GM23338 (cell line): Measurements from ENCODE around the gene KCNK5. TPM values are rescaled to one million over a fixed set of nuclear protein-coding genes. Genes with fewer than 3 reads are reported as not detected.
A peak's percentile ranks its signal among the peaks of the same experiment; 100 is the strongest.

Experiments
- ATAC-seq: fragments of 200-7000 bp; cut with Tn5 transposase; 3 replicates; pipeline ENCODE4 v1.9.1; 2020
- DNase-seq: peaks from one replicate; pipeline ENCODE4 v3.0.0-alpha.2; 2015; ENCODE audit warnings: low spot score
- H2AFZ ChIP-seq: fragments of 200-600 bp; sonication (generic); 2 replicates; pipeline ENCODE4 v1.8.0; 2016; ENCODE audit warnings: antibody characterized with exemption, mild to moderate bottlenecking, moderate library complexity
- H3F3A ChIP-seq: fragments of 200-600 bp; sonication (generic); replicated peaks from 2 replicates; pipeline ENCODE4 v1.8.0; 2017; ENCODE audit warnings: antibody characterized with exemption, mixed run types, low read depth
- H3K27ac ChIP-seq: fragments of 200-600 bp; sonication (generic); 2 replicates; pipeline ENCODE4 v1.6.1; 2016; ENCODE audit warnings: low read depth
- H3K27me3 ChIP-seq: fragments of 200-600 bp; sonication (generic); 2 replicates; pipeline ENCODE4 v1.8.0; 2016; ENCODE audit warnings: mild to moderate bottlenecking, mixed run types, moderate library complexity; ENCODE audit not compliant: insufficient read depth
- H3K36me3 ChIP-seq: fragments of 200-600 bp; sonication (generic); 2 replicates; pipeline ENCODE4 v1.8.0; 2016; ENCODE audit warnings: mild to moderate bottlenecking; ENCODE audit not compliant: insufficient read depth
- H3K4me1 ChIP-seq: fragments of 200-600 bp; sonication (generic); 2 replicates; pipeline ENCODE4 v1.8.0; 2016; ENCODE audit warnings: mild to moderate bottlenecking, moderate library complexity; ENCODE audit not compliant: insufficient read depth
- H3K4me2 ChIP-seq: fragments of 200-600 bp; sonication (generic); 2 replicates; pipeline ENCODE4 v1.7.1; 2017; ENCODE audit warnings: mixed run types
- H3K4me3 ChIP-seq: fragments of 200-600 bp; sonication (generic); 2 replicates; pipeline ENCODE4 v1.6.1; 2016; ENCODE audit warnings: mixed run types
- H3K79me2 ChIP-seq: fragments of 200-600 bp; sonication (generic); replicated peaks from 2 replicates; pipeline ENCODE4 v1.8.0; 2017; ENCODE audit warnings: mild to moderate bottlenecking; ENCODE audit not compliant: insufficient read depth
- H3K9me2 ChIP-seq: fragments of 200-600 bp; sonication (generic); 2 replicates; pipeline ENCODE4 v1.8.0; 2017; ENCODE audit not compliant: insufficient read depth
- H4K20me1 ChIP-seq: fragments of 200-600 bp; sonication (generic); replicated peaks from 2 replicates; pipeline ENCODE4 v1.8.0; 2017; ENCODE audit warnings: mild to moderate bottlenecking; ENCODE audit not compliant: insufficient read depth
- H3K27ac Mint-ChIP-seq: 2 replicates; pipeline ENCODE4 v1.8.0; 2020; ENCODE audit warnings: inconsistent platforms, mild to moderate bottlenecking, moderate library complexity, mixed read lengths
- H3K27me3 Mint-ChIP-seq: 3 replicates; pipeline ENCODE4 v1.8.0; 2022; ENCODE audit warnings: low read depth, mild to moderate bottlenecking, moderate library complexity, mixed read lengths, inconsistent platforms; ENCODE audit not compliant: insufficient read depth, poor library complexity
- H3K36me3 Mint-ChIP-seq: 3 replicates; pipeline ENCODE4 v1.8.0; 2021; ENCODE audit warnings: low read depth, mild to moderate bottlenecking, inconsistent platforms, moderate library complexity, mixed read lengths
- H3K4me1 Mint-ChIP-seq: 3 replicates; pipeline ENCODE4 v1.8.0; 2020; ENCODE audit warnings: mild to moderate bottlenecking, inconsistent platforms, mixed read lengths
- H3K4me3 Mint-ChIP-seq: 3 replicates; pipeline ENCODE4 v1.8.0; 2021; ENCODE audit warnings: moderate library complexity, mild to moderate bottlenecking, inconsistent platforms, mixed read lengths
- H3K9me3 Mint-ChIP-seq: 3 replicates; pipeline ENCODE4 v1.8.0; 2020; ENCODE audit warnings: moderate library complexity, mild to moderate bottlenecking, inconsistent platforms, mixed read lengths
- CREB1 ChIP-seq: fragments of 250-450 bp; sonication (Bioruptor Pico); IDR thresholded peaks from 2 replicates; pipeline ENCODE4 v1.5.0; 2020; ENCODE audit warnings: low read depth, mild to moderate bottlenecking, moderate library complexity
- CTCF ChIP-seq, 2 experiments: fragments of 200-600 bp in 1 of 2; sonication (generic) in 1 of 2; conservative IDR thresholded peaks; 2 replicates each; pipeline versions ENCODE4 v1.5.1 to v1.6.1; 2016 to 2017; ENCODE audit warnings: antibody characterized with exemption in 2 of 2, low read depth in 2 of 2, mild to moderate bottlenecking in 2 of 2, moderate library complexity in 1 of 2
- ETS1 ChIP-seq: IDR thresholded peaks from 2 replicates; pipeline ENCODE4 v1.6.1; 2016; ENCODE audit warnings: antibody characterized with exemption
- EZH2 ChIP-seq: fragments of 200-600 bp; sonication (generic); IDR thresholded peaks from one replicate; pipeline ENCODE4 v1.8.0; 2017; ENCODE audit warnings: antibody characterized with exemption, mild to moderate bottlenecking, low read depth; ENCODE audit not compliant: unreplicated experiment
- JUNB ChIP-seq: IDR thresholded peaks from one replicate; pipeline ENCODE4 v1.6.1; 2016; ENCODE audit warnings: antibody characterized with exemption; ENCODE audit not compliant: unreplicated experiment
- POLR2AphosphoS5 ChIP-seq: IDR thresholded peaks from 2 replicates; pipeline ENCODE4 v1.6.1; 2016; ENCODE audit warnings: antibody characterized with exemption, low read depth
- ZNF331 ChIP-seq: fragments of 250-450 bp; sonication (Bioruptor Pico); IDR thresholded peaks from 2 replicates; pipeline ENCODE4 v1.5.0; 2020; ENCODE audit warnings: low read depth, mild to moderate bottlenecking, moderate library complexity
- polyA plus RNA-seq: library from polyadenylated mRNA; unstranded; fragments of >200 nt; fragmentation: Nextera tagmentation; extraction: Ambion mirVana; gene quantifications from 2 replicates; pipeline ENCODE4 v1.2.1, GENCODE V29; 2016
- total RNA-seq: library from RNA; depleted of rRNA; stranded (reverse); fragments of >200 nt; shearing (Covaris generic); gene quantifications from 2 replicates; pipeline ENCODE4 v1.2.3, GENCODE V29; 2014

The KCNK5 gene
- total and polyA plus RNA-seq, 2 experiments from 2014 or later: 9.5 to 57.4 TPM

- TF ChIP-seq ETS1: no peak
- no peak for TF ChIP-seq EZH2
- no peak for TF ChIP-seq JUNB
- no peak for TF ChIP-seq ZNF331 (CRISPR knock-in tag)
- TF ChIP-seq CREB1: no peak
Measured at GRCh38 chr6:39274471-39274870, 45.2 kb upstream of the KCNK5 start (continued).

- DNase-seq: peak; percentile 38
- H4K20me1 ChIP-seq: no peaks in the 10 kb centered on the region
- 0 out of 2 replicates have a peak, but pooled peaks cover 2% of the 10 kb centered on the region for H3K36me3 ChIP-seq
- H2AFZ ChIP-seq: peak overlapping the region; percentile 74; the same call in 1 of the 2 replicates
- no peak for TF ChIP-seq POLR2AphosphoS5
- TF ChIP-seq CTCF (conservative IDR thresholded peaks at IDR 0.05; ENCODE audit: low read depth in 2 of 2): 0 out of 4 replicates have a peak, but pooled peaks of 1 of the 2 experiments have one; percentile 0
- Mint-ChIP-seq H3K4me1 (peaks cover 31% of the 10 kb centered on the region), H3K27ac (no peak overlapping the region), H3K9me3 (no peaks in the 10 kb centered on the region; the same call in 2 of the 3 replicates), H3K36me3 (no peaks in the 10 kb centered on the region), H3K27me3 (peaks cover 4% of the 10 kb centered on the region), H3K4me3 (no peak overlapping the region)
- no peak overlapping the region for H3K4me3 ChIP-seq
- H3K27me3 ChIP-seq: no peaks in the 10 kb centered on the region
- no peak overlapping the region for H3K27ac ChIP-seq
- no peaks in the 10 kb centered on the region for H3K79me2 ChIP-seq
- H3F3A ChIP-seq: no peaks in the 10 kb centered on the region
- H3K4me2 ChIP-seq: peak overlapping the region; percentile 15; the same call in 1 of the 2 replicates
- ATAC-seq: peak; percentile 92
- H3K9me2 ChIP-seq: no peaks in the 10 kb centered on the region; the same call in 1 of the 2 replicates
- H3K4me1 ChIP-seq: peaks cover 38% of the 10 kb centered on the region
Measured at GRCh38 chr6:39273406-39273821, 44.1 kb upstream of the KCNK5 start.

- ATAC-seq (no peak), DNase-seq (no peak)
- Mint-ChIP-seq H3K27ac (peak overlapping the region; percentile 24; the same call in 1 of the 2 replicates), H3K27me3 (peaks cover 10% of the 10 kb centered on the region), H3K4me1 (peaks cover 43% of the 10 kb centered on the region), H3K9me3 (no peaks in the 10 kb centered on the region; the same call in 2 of the 3 replicates), H3K36me3 (no peaks in the 10 kb centered on the region), H3K4me3 (no peak overlapping the region)
- no peak overlapping the region for H3K27ac ChIP-seq
- no peaks in the 10 kb centered on the region for H3F3A ChIP-seq
- no peak overlapping the region for H3K4me3 ChIP-seq
- no peaks in the 10 kb centered on the region for H3K9me2 ChIP-seq
- H4K20me1 ChIP-seq: no peaks in the 10 kb centered on the region
- H3K36me3 ChIP-seq: 0 out of 2 replicates have a peak, but pooled peaks cover 2% of the 10 kb centered on the region
- H3K4me2 ChIP-seq: no peak overlapping the region
- TF ChIP-seq ZNF331 (CRISPR knock-in tag) (no peak), CTCF (conservative IDR thresholded peaks at IDR 0.05; ENCODE audit: low read depth in 2 of 2) (no peak), POLR2AphosphoS5 (no peak)
- peaks cover 38% of the 10 kb centered on the region for H3K4me1 ChIP-seq
- H2AFZ ChIP-seq: no peak overlapping the region
- H3K79me2 ChIP-seq: no peaks in the 10 kb centered on the region
- no peaks in the 10 kb centered on the region for H3K27me3 ChIP-seq
Measured at GRCh38 chr6:39269961-39270360, 40.7 kb upstream of the KCNK5 start.
